Glomerular endothelial cell (primary cell): ENCODE measurements around the gene TMEM120A. TPM values are rescaled to one million over a fixed set of nuclear protein-coding genes. Genes with fewer than 3 reads are reported as not detected.

Experiments
- DNase-seq: peaks from one replicate; pipeline ENCODE4 v3.0.0-alpha.2; 2011; ENCODE audit warnings: low read depth, low spot score; ENCODE audit errors: extremely low read depth
- total RNA-seq: library from RNA; depleted of rRNA; stranded (reverse); fragments of >200 nt; gene quantifications from 2 replicates; pipeline ENCODE4 v1.2.3, GENCODE V29; 2015

TMEM120A gene
- total RNA-seq, 1 donor from 2014 or later, result 18.6 TPM

DNA sequence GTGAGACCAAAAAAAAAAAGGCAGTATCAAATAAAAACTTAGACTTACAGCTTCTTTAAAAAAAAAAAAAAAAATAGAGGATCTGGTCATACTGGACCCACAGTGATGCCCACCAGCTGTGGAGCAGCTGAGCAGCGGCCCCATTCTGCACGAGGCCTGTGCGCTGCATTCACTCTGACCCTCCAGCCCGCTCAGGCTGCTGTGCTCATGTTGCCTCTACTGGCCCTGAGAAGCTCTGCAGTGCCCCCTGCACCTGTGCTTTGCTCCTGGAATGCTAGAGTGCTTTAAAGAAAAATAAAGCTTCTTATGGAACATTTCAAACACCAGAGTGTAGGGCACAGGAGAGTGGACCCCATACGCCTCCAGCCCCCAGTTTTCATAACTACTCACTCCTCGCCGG, 33.2 kb downstream of the TMEM120A start:
- no peak for DNase-seq

DNA sequence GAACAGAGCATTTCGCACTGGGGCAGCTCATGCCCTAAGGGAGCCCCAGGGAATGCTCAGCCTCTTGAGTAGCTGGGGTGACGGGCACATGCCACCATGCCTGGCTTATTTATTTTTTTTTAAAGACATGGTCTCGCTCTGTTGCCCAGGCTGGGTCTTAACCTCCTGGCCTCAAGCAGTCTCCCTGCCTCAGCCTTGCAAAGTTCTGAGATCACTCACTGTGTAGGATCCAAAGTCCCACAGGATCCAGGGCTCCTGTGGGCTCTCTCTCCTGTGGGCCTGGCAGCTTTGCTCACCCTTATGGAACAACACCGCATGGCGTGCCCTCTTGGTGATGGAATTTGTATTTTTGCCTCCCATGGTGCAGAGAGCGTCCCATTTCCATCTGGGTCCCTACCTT, 34.0 kb downstream of the TMEM120A start:
- no peak for DNase-seq

DNA sequence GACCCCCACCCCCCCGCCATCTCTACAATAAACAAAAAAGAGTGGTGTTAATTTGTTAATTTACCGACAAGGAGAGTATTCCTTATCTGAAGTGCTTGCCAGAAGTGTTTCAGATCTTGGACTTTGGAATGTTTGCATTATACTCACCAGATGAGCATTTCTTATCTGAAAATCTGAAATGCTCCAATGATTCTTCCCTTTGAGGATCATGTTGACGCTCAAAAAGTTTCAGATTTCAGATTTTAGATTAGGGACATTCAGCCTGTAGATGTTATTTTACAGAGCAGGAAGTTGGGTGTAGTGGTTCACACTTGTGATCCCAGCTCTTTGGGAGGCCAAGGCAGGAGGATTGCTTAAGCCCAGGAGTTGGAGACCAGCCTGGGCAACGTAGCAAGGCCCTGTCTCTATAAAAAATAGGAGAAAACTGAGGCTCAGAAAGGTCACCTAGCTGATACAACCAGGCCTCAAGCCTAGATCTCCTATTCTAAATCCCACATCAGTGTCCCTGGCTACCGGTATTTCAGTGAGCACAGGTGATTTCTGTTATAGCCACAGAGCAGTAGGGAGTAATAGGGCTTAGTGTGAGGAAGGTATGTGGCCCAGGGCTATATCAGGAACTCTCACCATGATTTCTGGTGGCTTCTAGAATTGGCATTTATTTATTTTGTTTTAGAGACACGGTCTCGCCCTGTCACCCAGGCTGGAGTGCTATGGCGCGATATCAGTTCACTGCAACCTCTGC, 35.4 kb downstream of the TMEM120A start:
- no peak for DNase-seq

DNA sequence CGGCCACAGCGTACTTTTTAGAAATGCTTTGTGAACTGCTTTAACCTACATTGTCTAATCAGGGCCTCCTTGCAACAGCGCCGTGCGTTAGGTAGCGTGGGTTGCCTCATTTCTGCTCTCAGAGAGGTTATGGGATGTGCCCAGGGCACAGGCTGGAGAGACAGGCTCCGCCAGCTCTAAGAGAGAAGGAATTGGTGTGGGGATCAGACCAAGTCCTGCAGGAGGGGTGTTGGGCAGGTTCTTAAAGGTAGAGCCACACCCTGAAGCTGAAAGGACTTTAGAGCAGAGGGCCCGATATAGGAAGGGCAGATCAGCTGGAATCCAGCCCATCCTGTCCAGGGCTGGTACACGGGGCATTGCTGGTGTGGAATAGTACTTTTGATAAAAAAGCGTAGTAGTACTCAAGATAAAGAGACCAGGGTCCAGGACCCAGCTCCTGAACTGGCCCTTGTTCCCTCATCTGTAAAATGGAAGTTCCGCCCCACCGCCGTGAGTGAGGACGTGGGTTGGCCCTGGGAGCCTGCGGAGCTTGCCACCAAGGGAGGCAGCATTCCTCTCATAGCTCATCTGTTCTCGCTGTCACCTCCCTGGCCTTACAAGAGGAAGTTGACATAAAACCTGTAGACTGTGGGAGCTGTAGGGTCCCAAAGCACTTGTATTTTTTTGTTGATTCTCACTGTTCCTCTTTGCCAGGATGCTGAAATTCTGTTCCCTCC, 37.2 kb downstream of the TMEM120A start:
- DNase-seq, result no peak

DNA sequence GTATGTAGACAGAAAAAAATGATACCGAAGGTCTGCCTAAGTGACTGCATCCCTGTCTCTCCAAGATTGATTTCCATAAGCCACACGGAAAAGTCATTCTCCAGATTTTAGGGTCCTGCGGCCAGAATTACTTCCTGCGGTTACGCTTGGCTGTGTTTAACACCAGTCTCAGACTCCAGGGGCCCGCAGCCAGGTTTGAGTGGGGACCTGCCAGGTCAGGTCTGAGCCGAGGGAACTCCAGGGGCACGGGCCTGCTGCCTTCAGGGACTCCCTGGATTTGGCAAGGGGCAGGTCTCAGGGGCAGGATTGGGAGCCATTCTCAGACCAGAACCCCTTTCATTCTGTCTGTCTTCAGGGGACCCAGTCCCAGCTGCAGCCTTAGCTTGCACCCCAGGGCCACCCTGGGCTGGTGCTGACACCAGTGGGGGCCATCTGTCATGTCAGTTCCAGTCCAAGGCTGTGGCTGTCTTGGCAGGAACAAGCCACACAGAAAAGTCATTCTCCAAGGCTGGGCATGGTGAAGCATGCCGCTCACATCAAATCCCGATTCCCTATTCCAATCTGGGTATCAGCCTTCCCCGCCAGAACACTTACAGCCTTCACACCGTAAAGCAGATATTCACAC, 39.0 kb downstream of the TMEM120A start:
- DNase-seq, result no peak

DNA sequence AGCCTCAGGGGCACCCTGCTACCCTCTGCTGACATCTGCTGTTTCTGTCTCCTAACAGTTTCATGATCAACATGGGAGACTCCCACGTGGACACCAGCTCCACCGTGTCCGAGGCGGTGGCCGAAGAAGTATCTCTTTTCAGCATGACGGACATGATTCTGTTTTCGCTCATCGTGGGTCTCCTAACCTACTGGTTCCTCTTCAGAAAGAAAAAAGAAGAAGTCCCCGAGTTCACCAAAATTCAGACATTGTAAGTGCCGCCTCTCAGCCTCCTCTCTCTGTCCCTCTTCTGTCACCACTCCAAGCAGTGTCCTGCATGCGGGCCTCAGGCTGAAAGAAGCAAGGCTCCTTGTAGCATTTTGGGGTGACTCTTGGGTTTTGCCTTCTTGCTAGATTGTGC, 40.5 kb downstream of the TMEM120A start:
- no peak for DNase-seq

DNA sequence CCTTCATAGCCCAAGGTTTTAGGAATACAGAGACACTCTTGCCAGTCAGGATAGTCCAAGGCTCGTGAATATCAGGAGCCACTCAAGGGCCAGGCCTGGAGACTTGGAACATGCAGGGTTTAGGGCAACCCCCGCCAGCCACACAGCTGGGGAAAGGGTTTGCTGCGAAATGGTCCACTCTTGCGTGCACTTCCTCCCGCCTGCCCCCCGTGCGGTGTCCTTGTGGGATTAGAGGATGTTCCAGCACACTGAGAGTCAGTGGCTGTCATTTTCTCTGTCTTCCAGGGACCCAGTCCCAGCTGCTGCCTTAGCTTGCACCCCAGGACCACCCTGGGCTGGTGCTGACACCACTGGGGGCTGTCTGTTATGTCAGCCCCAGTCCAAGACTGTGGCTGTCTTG, 41.0 kb downstream of the TMEM120A start:
- DNase-seq, result no peak

DNA sequence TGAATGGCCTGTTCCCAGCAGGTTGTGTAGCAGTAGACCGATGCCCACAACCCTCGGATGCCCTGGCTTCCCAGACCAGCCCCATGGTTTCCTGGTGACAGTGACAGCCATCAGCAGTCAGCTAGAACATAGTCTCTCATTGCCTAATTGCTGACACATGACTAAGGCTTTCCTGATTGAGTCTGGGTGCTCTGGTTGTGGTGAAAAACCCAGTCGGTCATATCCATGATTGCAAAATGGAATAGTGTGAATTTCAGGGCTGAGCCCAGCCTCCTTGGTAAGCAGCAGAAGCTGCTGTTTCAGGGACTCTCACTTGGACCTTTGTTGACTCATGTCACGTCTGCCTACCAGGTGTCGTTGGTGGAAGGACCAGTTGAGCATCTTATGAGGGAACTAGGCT, 42.9 kb downstream of the TMEM120A start:
- DNase-seq, result no peak

DNA sequence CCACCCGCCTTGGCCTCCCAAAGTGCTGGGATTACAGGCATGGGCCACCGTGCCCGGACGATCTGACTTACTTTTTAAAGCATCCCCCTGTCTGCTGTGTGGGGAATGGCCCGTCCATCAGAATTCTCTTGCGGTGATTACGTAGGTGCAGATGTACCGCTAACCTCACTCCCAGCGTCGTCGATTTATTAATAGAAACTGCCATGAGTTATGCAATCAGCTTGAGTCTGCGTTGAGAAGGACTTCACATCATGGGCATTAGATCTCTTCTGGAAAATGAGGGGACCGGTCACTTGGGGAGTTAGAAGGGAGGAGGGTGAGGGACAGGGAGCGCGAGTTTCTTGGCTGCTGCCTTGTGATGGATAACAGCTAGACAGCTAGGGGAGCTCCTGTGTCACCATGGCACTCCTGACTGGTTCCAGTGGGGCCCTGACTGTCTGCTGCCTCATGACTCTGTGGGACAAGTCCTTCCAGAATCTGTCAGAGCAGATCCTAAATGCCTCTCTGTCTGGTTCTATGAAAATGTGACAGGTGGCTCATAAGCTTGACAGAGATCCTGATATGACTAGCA, 44.2 kb downstream of the TMEM120A start:
- no peak for DNase-seq

DNA sequence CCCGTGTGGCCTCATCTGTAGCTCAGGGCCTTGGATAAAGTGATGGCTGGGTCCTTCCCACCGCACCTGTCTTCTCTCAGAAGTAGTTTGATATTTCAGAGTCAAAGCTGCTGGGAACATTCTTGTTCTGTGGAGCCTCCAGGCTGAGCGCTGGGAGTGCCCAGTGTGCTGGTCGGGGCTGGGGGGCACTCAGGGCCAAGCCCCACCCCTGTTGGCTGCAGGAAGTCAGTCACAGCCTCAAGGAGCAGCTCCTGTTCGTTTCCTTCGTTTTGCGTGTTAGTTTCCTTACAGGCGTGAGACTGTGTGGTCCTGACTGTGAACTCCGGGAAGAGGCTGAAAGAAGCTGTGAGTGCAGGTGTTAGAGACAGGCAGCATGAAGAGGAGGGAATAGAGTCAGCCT, 46.2 kb downstream of the TMEM120A start:
- DNase-seq, result no peak

DNA sequence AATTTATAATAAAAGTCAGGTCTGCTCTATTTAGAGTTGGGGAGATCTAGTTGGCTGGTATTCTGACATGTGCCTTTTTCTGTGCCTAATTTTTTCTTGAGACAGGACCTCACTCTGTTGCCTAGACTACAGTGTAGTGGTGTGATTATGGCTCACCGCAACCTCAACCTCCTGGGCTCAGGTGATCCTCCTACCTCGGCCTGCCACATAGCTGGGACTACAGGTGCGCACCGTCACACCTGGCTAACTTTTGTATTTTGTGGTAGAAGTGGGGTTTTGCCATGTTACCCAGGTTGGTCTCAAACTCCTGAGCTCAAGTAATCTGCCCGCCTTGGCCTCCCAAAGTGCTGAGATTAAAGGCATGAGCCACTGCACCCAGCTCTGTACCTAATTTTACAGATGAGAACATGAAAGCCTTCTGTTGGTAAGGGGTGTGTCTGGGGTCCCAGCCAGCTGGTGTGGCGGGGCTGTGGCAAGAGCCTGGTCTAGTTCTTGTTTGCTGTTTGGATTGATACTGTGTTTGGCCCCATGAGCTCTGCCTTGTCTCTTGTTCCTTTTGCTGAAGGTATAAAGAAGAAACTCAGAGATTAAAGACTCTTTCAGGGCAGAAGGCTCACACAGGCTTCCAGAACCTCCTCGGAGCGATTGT, 48.1 kb downstream of the TMEM120A start:
- DNase-seq, result no peak

DNA sequence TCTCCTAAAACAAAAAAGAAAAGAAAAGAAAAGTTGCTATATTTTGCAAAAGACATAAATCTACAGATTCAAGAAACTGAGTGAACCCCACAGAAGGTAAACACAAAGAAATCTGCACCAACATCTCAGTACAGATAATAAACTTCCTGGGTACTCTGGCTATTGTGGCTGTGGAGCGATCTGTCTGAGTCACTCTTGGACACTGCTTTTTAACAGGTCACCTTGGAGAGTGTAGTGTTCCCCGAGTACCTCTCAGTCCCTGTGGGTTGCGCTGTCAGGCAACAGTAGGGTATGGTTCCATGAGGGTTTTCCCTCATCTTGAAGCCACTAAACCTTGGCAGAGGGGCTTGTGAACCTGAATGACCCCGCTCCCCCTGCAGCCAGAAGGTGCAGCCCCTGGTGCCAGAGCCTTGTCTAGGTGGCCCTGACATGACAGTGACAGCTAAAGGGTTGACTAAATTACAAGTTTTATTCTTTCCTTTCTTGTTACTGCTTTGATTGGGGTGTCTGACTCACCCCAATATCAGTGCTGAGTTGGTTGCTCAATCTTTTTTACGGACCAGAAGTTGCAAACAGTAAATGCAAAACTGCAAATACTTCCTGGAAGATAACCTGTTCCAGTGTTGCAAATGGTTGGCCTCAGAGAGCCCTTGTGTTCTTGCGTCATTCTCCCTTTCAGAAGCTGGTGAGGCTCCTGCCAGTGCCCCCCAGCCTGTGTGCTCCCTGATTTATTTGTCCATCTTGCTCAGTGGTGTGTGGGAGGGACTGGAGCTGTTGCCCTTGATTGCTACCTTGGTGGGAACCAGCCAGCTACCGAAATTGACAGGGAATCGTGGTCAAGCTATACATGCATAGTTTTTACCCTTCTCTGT, 48.9 kb downstream of the TMEM120A start:
- DNase-seq, result no peak

DNA sequence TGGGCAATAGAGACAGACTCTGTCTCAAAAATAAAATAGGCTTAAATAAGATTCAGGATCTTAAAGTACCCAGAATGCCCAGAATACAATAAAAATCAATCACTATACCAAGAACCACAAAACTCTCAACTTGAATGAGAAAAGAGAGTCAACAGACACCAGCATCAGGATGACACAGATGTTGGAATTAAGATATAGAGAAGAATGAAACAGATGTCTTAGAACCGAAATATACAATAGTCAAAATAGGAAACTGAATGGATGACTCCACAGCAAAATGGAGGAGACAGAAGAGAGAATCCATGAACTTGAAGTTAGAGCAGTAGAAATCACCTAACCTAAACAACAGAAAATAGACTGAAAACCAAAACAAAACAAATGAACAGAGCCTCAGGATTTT, 49.9 kb downstream of the TMEM120A start:
- DNase-seq, result no peak

DNA sequence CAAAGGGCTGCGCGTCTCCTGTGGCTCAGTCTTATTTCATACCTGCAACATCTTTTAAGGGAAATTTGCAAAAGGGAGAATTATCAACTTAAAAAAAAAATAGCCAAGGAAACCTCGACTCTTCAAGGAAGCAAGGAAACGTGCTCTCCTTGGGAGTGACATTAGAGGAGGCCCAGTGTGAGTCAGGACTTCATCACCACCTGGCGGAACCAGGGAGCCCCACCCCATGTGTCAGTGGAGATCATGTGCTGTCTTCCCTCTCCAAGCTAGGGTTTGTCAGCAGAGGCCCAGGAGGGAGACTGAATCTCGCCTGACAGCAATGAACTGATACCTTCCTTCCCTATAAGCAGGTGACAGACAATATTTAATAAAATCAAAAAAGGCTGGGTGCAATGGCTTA, 50.5 kb downstream of the TMEM120A start:
- no peak for DNase-seq

DNA sequence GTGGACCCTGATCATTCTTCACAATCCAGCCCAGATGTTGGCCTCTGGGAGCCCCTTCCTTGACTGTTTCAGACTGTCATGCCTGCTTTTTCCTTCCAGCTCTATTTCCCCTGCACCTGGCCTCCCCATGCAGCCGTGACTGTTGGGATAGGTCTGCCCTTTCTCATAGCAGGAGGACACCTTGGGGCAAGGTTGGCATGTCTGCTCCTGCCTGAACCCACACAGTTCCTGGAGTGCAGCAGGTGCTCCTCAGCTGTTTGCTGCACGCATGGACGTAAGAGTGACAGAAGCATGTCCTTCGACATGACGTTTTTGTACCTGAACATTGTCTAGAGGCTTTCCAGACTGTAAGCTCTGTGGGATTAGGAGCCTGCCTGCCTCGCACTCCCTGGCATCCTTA, 55.5 kb downstream of the TMEM120A start:
- no peak for DNase-seq

DNA sequence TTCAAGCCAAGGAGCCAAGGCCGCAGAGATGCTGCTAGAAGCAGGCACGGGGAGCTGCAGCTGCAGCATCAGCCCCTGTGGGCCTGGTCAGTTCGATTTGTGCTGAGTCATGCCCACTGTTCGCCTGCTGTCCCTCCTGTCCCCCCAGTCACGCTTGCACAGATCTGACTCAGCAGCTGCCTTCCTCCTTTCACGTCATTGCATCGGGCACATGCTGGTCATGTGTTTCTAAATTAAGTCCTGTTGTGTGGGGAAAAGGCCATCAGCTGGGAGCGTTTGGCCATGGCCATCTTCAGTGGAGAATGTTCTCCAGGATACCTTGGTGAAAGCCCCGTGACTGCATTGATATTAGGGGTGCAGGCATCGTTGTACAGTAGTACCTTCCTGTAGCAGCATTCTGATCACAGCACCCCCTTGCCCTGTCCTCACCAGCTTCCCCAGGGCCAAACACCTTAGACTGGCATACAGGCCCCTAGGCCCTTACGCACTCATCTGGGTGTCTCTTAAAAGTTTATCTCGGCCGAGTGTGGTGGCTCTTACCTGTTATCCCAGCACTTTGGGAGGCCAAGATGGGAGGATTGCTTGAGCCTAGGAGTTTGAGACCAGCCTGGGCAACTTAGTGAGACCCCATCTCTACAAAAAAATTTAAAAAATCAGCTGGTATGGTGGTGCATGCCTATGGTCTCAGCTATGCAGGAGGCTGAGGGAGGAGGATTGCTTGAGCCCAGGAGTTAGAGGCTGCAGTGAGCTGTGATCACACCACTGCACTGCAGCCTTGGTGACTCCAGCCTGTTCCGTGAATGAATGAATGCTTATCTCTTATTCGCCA, 56.2 kb downstream of the TMEM120A start:
- peak; percentile 50 for DNase-seq
